Mucosa of rectum (tissue), 2 donors: ENCODE data around the gene OXER1.

ENCODE experiments used
- H3K27ac ChIP-seq, 2 donors: one replicate each; pipeline ENCODE4 v1.7.0; 2013; ENCODE audit warnings: inconsistent platforms in 2 of 2, low read depth in 2 of 2, low read length in 2 of 2
- H3K27me3 ChIP-seq, 2 donors: one replicate each; pipeline ENCODE4 v1.7.0; 2013; ENCODE audit warnings: low read length in 2 of 2; ENCODE audit not compliant: control insufficient read depth in 2 of 2, insufficient read depth in 2 of 2
- H3K36me3 ChIP-seq, 2 donors: one replicate each; pipeline ENCODE4 v1.7.0; 2013; ENCODE audit warnings: low read length in 2 of 2; ENCODE audit not compliant: control insufficient read depth in 2 of 2, insufficient read depth in 2 of 2
- H3K4me1 ChIP-seq, 2 donors: one replicate each; pipeline ENCODE4 v1.7.0; 2013; ENCODE audit warnings: low read length in 2 of 2, mild to moderate bottlenecking in 1 of 2; ENCODE audit not compliant: control insufficient read depth in 2 of 2, insufficient read depth in 2 of 2
- H3K4me3 ChIP-seq, 2 donors: one replicate each; pipeline ENCODE4 v1.7.0; 2013; ENCODE audit warnings: low read length in 2 of 2
- H3K9ac ChIP-seq, 2 donors: one replicate each; pipeline ENCODE4 v1.7.0; 2013; ENCODE audit warnings: low read length in 2 of 2, low read depth in 1 of 2, mild to moderate bottlenecking in 1 of 2
- H3K9me3 ChIP-seq, 2 donors: one replicate each; pipeline ENCODE4 v1.7.0; 2013; ENCODE audit warnings: low read length in 2 of 2; ENCODE audit not compliant: control insufficient read depth in 2 of 2
- donor health status: healthy.
- donor health status: Normal muscosa, but diverticular disease.

OXER1 gene

DNA sequence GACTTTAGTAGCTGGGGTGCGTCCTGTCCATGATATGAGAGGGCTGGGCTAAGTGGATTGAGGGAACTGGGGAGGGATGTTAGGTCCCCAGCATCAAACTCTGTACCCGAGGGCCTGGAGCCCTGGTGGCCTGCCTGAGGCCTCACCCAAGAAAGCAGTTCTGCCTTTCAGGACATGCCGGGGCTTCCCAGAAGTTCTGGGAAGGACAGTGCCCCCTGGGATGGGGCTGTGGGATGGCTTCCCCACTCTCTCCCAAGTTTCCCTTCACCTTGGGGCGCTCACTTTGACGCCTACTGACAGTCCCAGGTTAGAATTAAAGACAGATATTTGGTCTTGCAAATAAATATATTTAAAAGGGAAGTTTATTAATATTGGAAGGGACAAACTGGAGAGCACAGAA, 1.8 kb downstream of the OXER1 start:
- Histone ChIP-seq H3K27ac (no peak overlapping the region), H3K4me3 (no peak overlapping the region), H3K9ac (no peak overlapping the region), H3K9me3 (no peaks in the 10 kb centered on the region), H3K36me3 (peaks cover 0 to 4% of the 10 kb centered on the region in 2 donors), H3K4me1 (no peaks in the 10 kb centered on the region), H3K27me3 (peaks cover 0 to 2% of the 10 kb centered on the region in 2 donors)

DNA sequence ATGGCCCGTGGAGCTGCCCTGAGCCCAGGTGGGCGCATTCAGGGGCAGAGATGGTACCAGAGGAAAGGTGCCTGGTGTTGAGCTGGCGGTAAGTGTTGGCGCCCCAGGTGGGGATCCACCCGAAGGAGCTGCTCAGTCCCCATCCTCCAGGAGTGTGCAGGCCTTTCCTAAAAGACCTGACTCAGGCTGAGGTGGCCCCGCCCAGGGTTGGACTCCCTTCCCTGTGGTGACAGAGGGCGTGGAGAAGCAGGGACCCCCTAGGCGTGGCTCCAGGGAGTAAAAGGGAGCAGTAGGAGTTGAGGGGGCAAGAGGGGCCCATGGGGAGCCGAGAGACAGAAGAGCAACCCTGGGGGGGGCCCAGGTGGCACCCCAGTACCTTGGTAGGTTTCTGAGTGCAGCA, 2.4 kb downstream of the OXER1 start:
- H3K27ac ChIP-seq = no peak overlapping the region
- no peaks in the 10 kb centered on the region for H3K4me1 ChIP-seq
- H3K27me3 ChIP-seq = peaks cover 0 to 2% of the 10 kb centered on the region in 2 donors
- no peak overlapping the region for H3K4me3 ChIP-seq
- H3K9me3 ChIP-seq = no peaks in the 10 kb centered on the region
- no peak overlapping the region for H3K9ac ChIP-seq
- peaks cover 0 to 4% of the 10 kb centered on the region in 2 donors for H3K36me3 ChIP-seq

DNA sequence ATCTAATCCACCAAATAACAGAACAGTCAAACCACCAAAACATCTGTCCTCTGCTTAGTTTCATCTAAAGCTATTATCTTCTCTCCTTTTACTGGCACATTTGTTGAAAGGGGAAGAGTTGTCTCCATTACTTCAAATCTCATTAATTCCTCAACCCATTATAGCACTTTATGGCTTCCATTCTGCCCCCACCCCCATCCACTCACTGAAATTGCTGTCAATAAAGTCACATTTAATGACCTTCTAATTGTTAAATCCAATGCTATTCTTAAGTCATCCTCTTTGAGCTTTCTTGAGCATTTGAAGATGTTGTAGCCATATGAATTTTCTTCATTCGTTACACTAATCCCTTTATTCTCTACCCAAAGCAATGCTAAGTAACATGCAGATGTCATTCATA, 5.2 kb downstream of the OXER1 start:
- H3K27me3 ChIP-seq = peaks cover 0 to 2% of the 10 kb centered on the region in 2 donors

DNA sequence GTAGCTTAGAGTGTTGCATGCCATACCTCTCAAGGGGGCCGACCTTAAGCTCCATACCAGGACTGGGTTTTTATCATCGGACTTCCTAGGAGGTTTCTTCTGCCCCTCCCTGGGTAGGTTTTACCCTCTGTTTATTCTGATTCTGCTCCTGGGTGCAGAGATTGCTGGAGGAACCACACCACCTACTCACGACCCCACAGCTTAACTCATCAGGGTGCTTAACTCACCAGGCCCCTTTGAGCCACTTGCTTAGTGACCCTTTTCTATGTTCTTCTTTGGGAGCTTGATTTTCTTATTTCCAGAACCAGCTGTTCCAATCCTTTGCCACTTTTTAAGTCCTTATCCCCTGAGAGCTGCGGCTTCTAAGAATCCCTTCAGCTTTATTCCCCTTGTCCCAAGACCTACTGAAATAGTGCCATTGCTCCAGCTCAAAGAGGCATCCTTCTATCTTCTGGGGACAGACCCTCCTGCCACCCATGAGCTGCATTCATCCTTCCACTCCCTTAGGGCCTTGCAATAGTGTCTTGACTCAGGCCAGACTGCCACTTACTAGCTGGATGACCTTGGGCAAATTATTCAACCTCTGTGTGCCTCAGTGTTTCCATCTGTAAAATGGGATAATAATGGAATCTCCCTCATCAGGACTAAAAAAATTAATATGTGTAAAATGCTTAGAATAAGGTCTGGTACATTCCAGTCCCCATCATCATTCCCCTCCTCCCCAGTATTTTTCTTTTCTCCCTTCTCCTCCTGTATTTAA, 5.8 kb downstream of the OXER1 start:
- Histone ChIP-seq H3K27ac (no peak overlapping the region), H3K9ac (no peak overlapping the region), H3K4me3 (no peak overlapping the region), H3K4me1 (peaks cover 0 to 2% of the 10 kb centered on the region in 2 donors), H3K27me3 (peaks cover 0 to 2% of the 10 kb centered on the region in 2 donors), H3K9me3 (no peaks in the 10 kb centered on the region), H3K36me3 (peaks cover 6 to 7% of the 10 kb centered on the region in 2 donors)

More for the DNA sequence above, 5.2 kb downstream of the OXER1 start:
- H3K4me1 ChIP-seq = peaks cover 0 to 2% of the 10 kb centered on the region in 2 donors
- no peak overlapping the region for H3K9ac ChIP-seq
- H3K4me3 ChIP-seq = no peak overlapping the region
- H3K27ac ChIP-seq = no peak overlapping the region
- H3K36me3 ChIP-seq = peaks cover 0 to 4% of the 10 kb centered on the region in 2 donors
- H3K9me3 ChIP-seq = no peaks in the 10 kb centered on the region

DNA sequence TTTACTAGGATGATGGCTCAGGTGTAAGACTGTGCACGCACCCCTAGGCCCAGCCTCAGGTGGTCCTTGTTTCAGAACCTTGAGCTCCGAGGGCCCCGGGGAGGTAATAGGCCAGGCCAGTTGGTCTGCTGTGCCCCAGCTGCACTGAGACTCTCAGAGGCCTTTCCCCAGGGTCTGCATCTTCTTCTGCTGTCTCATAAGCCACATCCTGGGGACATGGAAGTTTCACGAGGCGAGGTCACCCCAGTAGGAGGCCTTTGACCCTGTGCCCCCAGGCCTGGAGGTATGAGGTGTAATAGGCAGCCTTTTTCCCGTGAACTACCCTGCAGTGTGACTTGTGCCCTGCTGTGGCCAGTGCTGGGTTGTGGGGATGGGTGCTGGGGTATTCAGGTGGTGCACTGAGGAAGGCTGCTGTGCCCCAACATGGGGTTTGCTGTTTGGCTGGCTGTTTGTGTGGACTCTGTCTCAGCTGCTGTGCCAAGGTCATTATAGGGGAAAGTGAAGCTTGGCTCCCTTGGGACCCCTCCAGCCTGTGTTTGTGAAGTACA, 6.9 kb downstream of the OXER1 start:
- H3K27ac ChIP-seq = no peak overlapping the region
- H3K9ac ChIP-seq = no peak overlapping the region

DNA sequence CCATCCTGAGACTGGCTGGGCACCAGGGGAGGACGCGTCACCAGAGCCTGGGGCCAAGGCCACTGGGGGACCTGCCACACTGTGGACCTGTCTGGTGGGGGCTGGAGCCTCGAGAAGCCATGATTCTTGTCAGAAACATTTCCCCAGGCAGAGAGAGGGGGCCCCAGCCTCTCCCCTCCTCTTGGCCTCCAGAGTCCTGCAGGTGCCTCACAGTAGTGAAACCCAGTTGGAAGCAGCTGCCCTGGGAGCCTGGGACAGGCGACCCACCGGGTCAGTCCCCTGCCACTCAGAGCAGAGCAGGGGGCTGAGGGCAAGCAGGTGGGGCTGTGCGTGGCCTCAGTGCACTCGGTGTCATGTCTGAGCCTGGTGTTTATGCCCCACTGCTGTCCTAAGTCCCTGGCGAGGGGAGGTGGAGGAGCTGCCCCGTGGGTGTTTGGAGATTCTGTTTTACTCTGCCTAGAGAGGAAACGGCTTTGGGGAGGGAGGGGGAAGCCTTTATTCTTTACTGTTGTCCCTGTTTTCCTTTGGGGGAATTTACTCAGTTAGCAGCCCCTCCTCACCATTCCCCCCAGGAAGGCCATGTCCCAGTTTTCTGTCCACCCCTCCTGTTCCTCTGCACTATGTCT, 7.7 kb downstream of the OXER1 start:
- H3K27ac ChIP-seq = no peak overlapping the region
- H3K4me1 ChIP-seq = peaks cover 0 to 2% of the 10 kb centered on the region in 2 donors
- H3K9ac ChIP-seq = no peak overlapping the region

More for the DNA sequence above, 6.9 kb downstream of the OXER1 start:
- H3K4me1 ChIP-seq = peaks cover 0 to 2% of the 10 kb centered on the region in 2 donors
- H3K9me3 ChIP-seq = no peaks in the 10 kb centered on the region
- peaks cover 0 to 2% of the 10 kb centered on the region in 2 donors for H3K27me3 ChIP-seq
- H3K4me3 ChIP-seq = no peak overlapping the region
- peaks cover 8 to 9% of the 10 kb centered on the region in 2 donors for H3K36me3 ChIP-seq

DNA sequence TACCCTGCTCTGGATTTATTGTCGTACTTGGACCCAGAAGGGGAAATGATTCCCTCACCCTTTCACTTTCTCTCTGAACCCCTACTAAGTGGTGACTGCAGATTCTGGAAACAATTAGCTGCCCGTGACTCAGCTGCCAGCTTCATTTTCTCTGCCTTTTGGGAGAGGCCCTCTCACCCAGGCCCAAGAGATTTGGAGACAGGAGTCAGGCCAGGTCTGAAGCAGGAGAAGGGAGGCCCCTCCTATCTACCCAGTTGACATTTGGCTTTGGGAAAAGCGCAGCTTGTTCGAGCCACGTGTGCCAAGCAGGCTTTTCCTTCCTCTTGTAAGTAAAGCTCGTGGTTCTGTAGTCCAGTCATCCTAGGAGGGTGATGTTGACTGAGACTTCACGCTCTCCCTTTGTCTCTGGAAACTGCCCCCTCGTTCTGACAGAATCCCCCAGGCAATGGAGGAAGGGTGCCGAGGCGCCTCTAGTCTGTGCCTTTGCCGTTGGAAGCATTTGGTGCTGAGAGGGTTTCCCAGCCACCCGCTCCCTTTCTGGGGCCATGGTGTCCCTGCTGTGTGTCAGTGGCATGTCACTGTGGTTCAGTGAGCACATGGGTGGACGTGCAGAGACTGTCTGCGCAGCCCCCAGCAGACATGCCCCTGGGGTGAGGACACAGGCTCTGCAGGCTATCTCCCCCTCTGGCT, 8.6 kb downstream of the OXER1 start:
- H3K9me3 ChIP-seq = no peaks in the 10 kb centered on the region
- H3K4me1 ChIP-seq = peaks cover 0 to 2% of the 10 kb centered on the region in 2 donors
- no peak overlapping the region for H3K4me3 ChIP-seq
- peaks cover 8 to 9% of the 10 kb centered on the region in 2 donors for H3K36me3 ChIP-seq
- no peak overlapping the region for H3K9ac ChIP-seq
- H3K27ac ChIP-seq = no peak overlapping the region
- no peaks in the 10 kb centered on the region for H3K27me3 ChIP-seq

More for the DNA sequence above, 7.7 kb downstream of the OXER1 start:
- Histone ChIP-seq H3K36me3 (peaks cover 8 to 9% of the 10 kb centered on the region in 2 donors), H3K9me3 (no peaks in the 10 kb centered on the region), H3K27me3 (no peaks in the 10 kb centered on the region), H3K4me3 (no peak overlapping the region)

DNA sequence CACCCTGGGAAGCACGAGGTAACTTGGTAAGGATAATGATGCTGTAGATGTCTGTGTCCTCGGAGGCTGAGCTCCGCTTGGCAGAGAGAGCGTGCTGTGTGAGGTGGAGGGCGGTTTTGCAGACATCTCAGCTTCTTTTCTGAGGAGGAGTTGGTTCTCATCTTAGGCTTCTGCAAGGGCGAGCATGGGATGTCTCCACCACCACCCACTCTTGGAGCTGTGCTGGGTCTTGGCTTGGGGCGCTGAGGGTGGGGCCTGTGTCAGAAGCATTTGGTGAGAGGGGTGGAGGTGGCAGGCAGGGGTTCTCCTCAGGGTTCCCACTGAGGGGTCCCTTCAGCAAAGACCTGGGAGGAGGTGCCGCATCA, 9.2 kb downstream of the OXER1 start:
- no peak overlapping the region for H3K9ac ChIP-seq
- H3K4me3 ChIP-seq = no peak overlapping the region
- H3K27ac ChIP-seq = no peak overlapping the region
- peaks cover 5 to 8% of the 10 kb centered on the region in 2 donors for H3K36me3 ChIP-seq
- H3K4me1 ChIP-seq = peaks cover 0 to 2% of the 10 kb centered on the region in 2 donors
- H3K27me3 ChIP-seq = no peaks in the 10 kb centered on the region
- H3K9me3 ChIP-seq = no peaks in the 10 kb centered on the region

DNA sequence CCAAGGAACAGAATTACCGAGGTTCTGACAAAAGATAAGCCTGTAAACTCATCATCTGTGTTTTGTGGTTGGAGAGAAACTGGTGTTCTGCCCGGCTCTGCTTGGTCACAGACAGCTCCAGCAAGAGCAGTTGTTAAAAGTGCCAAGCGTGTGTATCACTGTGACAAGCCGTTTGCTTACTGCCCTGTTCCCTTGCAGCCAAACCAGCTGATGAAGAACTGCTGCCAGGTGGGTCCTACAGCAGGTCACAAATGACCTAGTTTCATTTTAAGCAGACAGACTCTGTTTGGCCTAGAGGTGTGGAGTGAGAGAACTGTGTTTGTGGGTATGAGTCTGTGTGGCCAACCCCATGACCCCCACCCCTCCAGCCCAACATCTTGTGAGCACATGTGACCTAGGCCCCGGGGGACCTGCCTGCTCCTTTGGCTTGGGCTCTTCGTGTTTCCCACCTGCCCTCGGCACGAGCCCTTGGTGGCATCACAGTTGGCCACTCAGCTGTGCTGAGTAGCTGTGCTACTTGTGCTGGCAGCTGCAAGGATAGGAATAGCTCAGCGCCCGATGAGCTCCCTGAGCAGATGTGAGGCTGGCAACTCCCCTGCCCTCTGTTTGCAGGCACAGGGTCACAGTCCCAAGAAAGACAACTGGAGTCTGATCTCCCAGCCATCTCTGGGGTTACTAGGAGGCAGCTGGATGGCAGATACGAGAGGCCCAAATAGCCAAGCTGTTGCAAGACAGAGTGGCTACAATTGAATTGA, 9.7 kb downstream of the OXER1 start:
- Histone ChIP-seq H3K9me3 (no peaks in the 10 kb centered on the region), H3K9ac (no peak overlapping the region), H3K36me3 (peaks cover 5 to 8% of the 10 kb centered on the region in 2 donors), H3K4me1 (peaks cover 0 to 2% of the 10 kb centered on the region in 2 donors), H3K4me3 (no peak overlapping the region), H3K27me3 (no peaks in the 10 kb centered on the region), H3K27ac (no peak overlapping the region)
